ENCODE results near the gene STX1B.
"Not testable (repeated sequence)": the region's sequence is repeated elsewhere in the genome, so short reads cannot be mapped to it uniquely, and the experiment has no call there.

The STX1B gene

GRCh38 chr16:30949650-30950515 is 60.6 kb downstream of the STX1B start:
- no peak for DNase-seq

- DNase-seq: no peak
Observed at GRCh38 chr16:30948667-30949649, 61.5 kb downstream of the STX1B start, which contains the start of gene ORAI3. Gene ORAI3 (plus strand): TSS chr16:30949068. CDS start chr16:30949290, 222 bp downstream.

GRCh38 chr16:30947859-30948666 is 62.4 kb downstream of the STX1B start:
- no peak for DNase-seq

- no peak for DNase-seq
Observed at GRCh38 chr16:30947541-30947858, 62.9 kb downstream of the STX1B start.

GRCh38 chr16:30946671-30947540 is 63.5 kb downstream of the STX1B start:
- DNase-seq: no peak

- no peak for DNase-seq
Observed at GRCh38 chr16:30944352-30944751, 66.1 kb downstream of the STX1B start.

GRCh38 chr16:30942426-30942806 is 68.0 kb downstream of the STX1B start:
- no peak for DNase-seq

- DNase-seq: peak; percentile 51
Observed at GRCh38 chr16:30941600-30942425, 68.6 kb downstream of the STX1B start.

- not testable (repeated sequence) for DNase-seq
Observed at GRCh38 chr16:30939571-30939970, 70.9 kb downstream of the STX1B start.

All from NCI-H1092 treated with DMSO at 0.1 percent for 48 hours (cell line).